HepG2 (cell line): ENCODE measurements around the gene TIAM2. TPM values are rescaled to one million over a fixed set of nuclear protein-coding genes. Genes with fewer than 3 reads are reported as not detected.
A peak's percentile ranks its signal among the peaks of the same experiment; 100 is the strongest.

Source experiments
- ATAC-seq: fragments of 200-7000 bp; cut with Tn5 transposase; 3 replicates; pipeline ENCODE4 v1.9.1; 2020; ENCODE audit warnings: mild to moderate bottlenecking, moderate library complexity
- BruUV-seq: library from RNA; stranded (reverse); fragments of 400-500 nt; replicated peaks from 2 replicates; lab custom pipeline; 2021; lab: Mats Ljungman, UMichigan
- CTCF ChIA-PET: fragments of 300-600 bp; formaldehyde crosslinking; extraction: SDS; loops from one replicate; lab custom pipeline; 2021; ENCODE audit warnings: low total read pairs, inconsistent platforms, low intra/inter-chr PET ratio; lab: Yijun Ruan, JAX
- POLR2A ChIA-PET: fragments of 350-600 bp; sonication (Branson Sonifier 250); formaldehyde crosslinking; loops from one replicate; lab custom pipeline; 2020; ENCODE audit warnings: antibody characterized with exemption, inconsistent platforms; lab: Yijun Ruan, JAX
- DNase-seq: peaks from one replicate; pipeline ENCODE4 v3.0.0-alpha.2; 2015; ENCODE audit warnings: low spot score
- FAIRE-seq: peaks from 3 replicates; lab custom pipeline; 2011; peaks lifted over from hg19 to GRCh38; lab: Jason Lieb, UNC
- H2AFZ ChIP-seq: one replicate; pipeline ENCODE4 v1.6.1; 2011; ENCODE audit warnings: low read length, inconsistent platforms
- H3K27ac ChIP-seq: fragments of 300-600 bp; 3 replicates; pipeline ENCODE4 v1.8.0; 2011; ENCODE audit warnings: mixed run types, mild to moderate bottlenecking, mixed read lengths, low read length, inconsistent platforms; ENCODE audit not compliant: insufficient read depth; ENCODE audit errors: extremely low read length
- H3K27me3 ChIP-seq, 2 experiments: fragments of 200-600 bp in 1 of 2; 2 replicates in 1 of 2; 3 replicates in 1 of 2; pipeline versions ENCODE4 v1.6.0 to v1.8.0; 2011; ENCODE audit warnings: low read length in 2 of 2, mild to moderate bottlenecking in 2 of 2, moderate library complexity in 2 of 2, inconsistent platforms in 1 of 2; ENCODE audit not compliant: insufficient read depth in 2 of 2, control insufficient read depth in 1 of 2
- H3K36me3 ChIP-seq, 2 experiments: fragments of 200-600 bp in 1 of 2; replicated peaks in 1 of 2; 2 replicates in 1 of 2; 3 replicates in 1 of 2; pipeline versions ENCODE4 v1.5.1 to v1.8.0; 2011; ENCODE audit warnings: low read length in 2 of 2, inconsistent platforms in 1 of 2; ENCODE audit not compliant: insufficient read depth in 2 of 2, control insufficient read depth in 1 of 2
- H3K4me1 ChIP-seq: 2 replicates; pipeline ENCODE4 v1.5.1; 2012; ENCODE audit warnings: low read length, inconsistent platforms; ENCODE audit not compliant: insufficient read depth
- H3K4me2 ChIP-seq: 2 replicates; pipeline ENCODE4 v1.6.0; 2011; ENCODE audit warnings: low read depth, low read length, inconsistent platforms
- H3K4me3 ChIP-seq, 3 experiments: fragments of 200-600 bp in 1 of 3; sonication (generic), shearing (Covaris generic) in 1 of 3; replicated peaks in 1 of 3; 2 replicates each; pipeline ENCODE4 v1.5.1; 2011 to 2016; ENCODE audit warnings: low read length in 3 of 3, inconsistent platforms in 2 of 3, low read depth in 2 of 3, mild to moderate bottlenecking in 2 of 3, control low read depth in 1 of 3, mixed read lengths in 1 of 3; ENCODE audit not compliant: insufficient read depth in 1 of 3
- H3K79me2 ChIP-seq: one replicate; pipeline ENCODE4 v1.6.1; 2011; ENCODE audit warnings: low read length, inconsistent platforms; ENCODE audit not compliant: insufficient read depth
- H3K9ac ChIP-seq: 2 replicates; pipeline ENCODE4 v1.6.0; 2011; ENCODE audit warnings: mild to moderate bottlenecking, low read depth, low read length, inconsistent platforms; ENCODE audit not compliant: insufficient read depth
- H3K9me3 ChIP-seq: 2 replicates; pipeline ENCODE4 v1.5.1; 2012; ENCODE audit warnings: mild to moderate bottlenecking, low read length
- H4K20me1 ChIP-seq: 2 replicates; pipeline ENCODE4 v1.6.0; 2011; ENCODE audit warnings: inconsistent platforms, mild to moderate bottlenecking, low read length, moderate library complexity; ENCODE audit not compliant: insufficient read depth
- ELF1 ChIP-seq: sonication (generic); formaldehyde crosslinking; IDR thresholded peaks from 2 replicates; pipeline ENCODE4 v1.4.0; 2020; ENCODE audit warnings: missing genetic modification reagents
- ELF3 ChIP-seq: IDR thresholded peaks from 2 replicates; pipeline ENCODE4 v1.6.1; 2016; ENCODE audit warnings: missing genetic modification reagents, missing compliant biosample characterization
- ETV5 ChIP-seq: IDR thresholded peaks from 2 replicates; pipeline ENCODE4 v1.6.1; 2018; ENCODE audit warnings: missing biosample characterization, missing genetic modification reagents, inconsistent platforms, borderline replicate concordance
- HDAC6 ChIP-seq: fragments of 200-600 bp; sonication (generic); IDR thresholded peaks from 2 replicates; pipeline ENCODE4 v1.7.0; 2017; ENCODE audit warnings: mild to moderate bottlenecking, antibody characterized with exemption, low read length, low read depth
- MAZ ChIP-seq, 2 experiments: sonication (generic) in 1 of 2; formaldehyde crosslinking in 1 of 2; IDR thresholded peaks; 2 replicates each; pipeline versions ENCODE4 v1.5.0 to v1.6.1; 2012 to 2020; ENCODE audit warnings: low read depth in 2 of 2, mild to moderate bottlenecking in 2 of 2, borderline replicate concordance in 1 of 2, improper control_type of control experiment in 1 of 2, low read length in 1 of 2, missing genetic modification reagents in 1 of 2, moderate library complexity in 1 of 2
- PATZ1 ChIP-seq: sonication (generic); formaldehyde crosslinking; IDR thresholded peaks from 2 replicates; pipeline ENCODE4 v1.4.0; 2020; ENCODE audit warnings: missing genetic modification reagents
- PHF8 ChIP-seq: sonication (generic); formaldehyde crosslinking; IDR thresholded peaks from 2 replicates; pipeline ENCODE4 v1.5.0; 2020; ENCODE audit warnings: missing genetic modification reagents
- SKI ChIP-seq: fragments of 450-650 bp; IDR thresholded peaks from one replicate; pipeline ENCODE4 v1.6.1; 2018; ENCODE audit warnings: mild to moderate bottlenecking; ENCODE audit not compliant: partially characterized antibody
- ZBTB7A ChIP-seq: sonication (generic); formaldehyde crosslinking; IDR thresholded peaks from 2 replicates; pipeline ENCODE4 v1.8.0; 2022; ENCODE audit warnings: mild to moderate bottlenecking, missing genetic modification reagents
- ZNF33B ChIP-seq: sonication (generic); formaldehyde crosslinking; IDR thresholded peaks from 2 replicates; pipeline ENCODE4 v1.5.1; 2020; ENCODE audit warnings: mild to moderate bottlenecking, missing genetic modification reagents
- ZNF343 ChIP-seq: sonication (generic); formaldehyde crosslinking; IDR thresholded peaks from 2 replicates; pipeline ENCODE4 v1.4.0; 2020; ENCODE audit warnings: mild to moderate bottlenecking, missing genetic modification reagents
- ZNF546 ChIP-seq: sonication (generic); formaldehyde crosslinking; conservative IDR thresholded peaks from 2 replicates; pipeline ENCODE4 v1.8.1; 2023; ENCODE audit warnings: mild to moderate bottlenecking, missing genetic modification reagents
- ZNF589 ChIP-seq: sonication (generic); formaldehyde crosslinking; conservative IDR thresholded peaks from 2 replicates; pipeline ENCODE4 v1.8.0; 2022; ENCODE audit warnings: mild to moderate bottlenecking, moderate library complexity, missing genetic modification reagents
- ZNF678 ChIP-seq: sonication (generic); formaldehyde crosslinking; IDR thresholded peaks from 2 replicates; pipeline ENCODE4 v1.4.0; 2020; ENCODE audit warnings: mild to moderate bottlenecking, missing genetic modification reagents
- ZNF768 ChIP-seq: sonication (generic); formaldehyde crosslinking; IDR thresholded peaks from 2 replicates; pipeline ENCODE4 v1.4.0; 2020; ENCODE audit warnings: missing genetic modification reagents
- WGBS: methylation state at CpG from one replicate; pipeline ENCODE4 v1.1.6; 2017; ENCODE audit warnings: low lambda C conversion rate; 5-methylcytosine and 5-hydroxymethylcytosine counted together
- in situ Hi-C: cut with HindIII; loops from 2 replicates; pipeline ENCODE4 v1.10.0; 2017; ENCODE audit warnings: low pct_unique_long_range_greater_than_20kb; ENCODE audit not compliant: extremely low pct_ligation_motif_present
- intact Hi-C: fragments of 100-400 bp; cut with micrococcal nuclease; formaldehyde crosslinking; loops from one replicate; pipeline ENCODE4 v1.10.0; 2022; ENCODE audit not compliant: unreplicated experiment
- polyA plus RNA-seq, 8 experiments: library from polyadenylated mRNA; depleted of rRNA in 3 of 8; stranded (reverse) in 7 of 8; unstranded in 1 of 8; fragments of >200 nt; fragmentation: Illumina TruSeq in 4 of 8; extraction: Trizol in 4 of 8; gene quantifications; 2 replicates each; pipeline versions ENCODE4 v1.2.1 to v1.2.3, GENCODE V29; 2011 to 2016; ENCODE audit warnings: low read depth in 4 of 8, missing spikeins in 1 of 8, mixed read lengths in 1 of 8; ENCODE audit not compliant: insufficient read depth in 1 of 8
- total RNA-seq, 5 experiments: library from RNA; depleted of rRNA; stranded (reverse); fragments of >200 nt; fragmentation: Illumina TruSeq; extraction: Trizol; gene quantifications; 2 replicates each; pipeline ENCODE4 v1.2.3, GENCODE V29; 2016; ENCODE audit warnings: low read depth in 1 of 5
- TF ChIP-seq, protein P1 (sequence below): sonication (generic); formaldehyde crosslinking; IDR thresholded peaks from 2 replicates; pipeline ENCODE4 v1.4.0; 2020; ENCODE audit warnings: mild to moderate bottlenecking, missing genetic modification reagents, borderline replicate concordance
- TF ChIP-seq, protein P2 (sequence below): sonication (generic); formaldehyde crosslinking; IDR thresholded peaks from 2 replicates; pipeline ENCODE4 v1.4.0; 2020; ENCODE audit warnings: low read depth, mild to moderate bottlenecking, missing genetic modification reagents

TIAM2 gene
- total and polyA plus RNA-seq, 2 of the 13 experiments (the other 11 are each of a cell fraction or from before 2014, with no cell fraction given): 4.1 to 4.5 TPM

GRCh38 chr6:155181498-155181897 is 186.4 kb downstream of the TIAM2 start:
- CTCF ChIA-PET: no interaction called here
- WGBS: 56% methylated on average over 3 of the region's 3 CpGs
- Histone ChIP-seq H3K36me3 (no peaks in the 10 kb centered on the region), H3K27me3 (no peaks in the 10 kb centered on the region), H4K20me1 (no peaks in the 10 kb centered on the region), H2AFZ (no peak overlapping the region), H3K79me2 (no peaks in the 10 kb centered on the region), H3K4me3 (no peak overlapping the region), H3K4me2 (no peak overlapping the region), H3K4me1 (peaks cover 19% of the 10 kb centered on the region), H3K9ac (no peak overlapping the region), H3K27ac (no peak overlapping the region), H3K9me3 (no peaks in the 10 kb centered on the region)
- no peak for ATAC-seq
- BruUV-seq: no TSS peak
- peak; percentile 13 for DNase-seq
- in situ Hi-C loops (no loop called here), intact Hi-C loops (no loop called here)
- FAIRE-seq: no peak
- POLR2A ChIA-PET: no interaction called here
- TF ChIP-seq ELF1 (CRISPR knock-in tag): no peak
- TF ChIP-seq PHF8 (CRISPR knock-in tag): no peak
- TF ChIP-seq, protein P1, sequence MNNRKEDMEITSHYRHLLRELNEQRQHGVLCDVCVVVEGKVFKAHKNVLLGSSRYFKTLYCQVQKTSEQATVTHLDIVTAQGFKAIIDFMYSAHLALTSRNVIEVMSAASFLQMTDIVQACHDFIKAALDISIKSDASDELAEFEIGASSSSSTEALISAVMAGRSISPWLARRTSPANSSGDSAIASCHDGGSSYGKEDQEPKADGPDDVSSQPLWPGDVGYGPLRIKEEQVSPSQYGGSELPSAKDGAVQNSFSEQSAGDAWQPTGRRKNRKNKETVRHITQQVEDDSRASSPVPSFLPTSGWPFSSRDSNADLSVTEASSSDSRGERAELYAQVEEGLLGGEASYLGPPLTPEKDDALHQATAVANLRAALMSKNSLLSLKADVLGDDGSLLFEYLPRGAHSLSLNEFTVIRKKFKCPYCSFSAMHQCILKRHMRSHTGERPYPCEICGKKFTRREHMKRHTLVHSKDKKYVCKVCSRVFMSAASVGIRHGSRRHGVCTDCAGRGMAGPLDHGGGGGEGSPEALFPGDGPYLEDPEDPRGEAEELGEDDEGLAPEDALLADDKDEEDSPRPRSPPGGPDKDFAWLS: no peak
- TF ChIP-seq PATZ1 (CRISPR knock-in tag): no peak
- no peak for TF ChIP-seq ZNF768 (CRISPR knock-in tag)
- TF ChIP-seq SKI: no peak
- TF ChIP-seq ETV5 (CRISPR knock-in tag): no peak
- TF ChIP-seq ZNF678: no peak
- no peak for TF ChIP-seq ELF3 (CRISPR knock-in tag)
- TF ChIP-seq ZNF546 (CRISPR knock-in tag): no peak
- TF ChIP-seq ZNF343 (CRISPR knock-in tag): no peak
- TF ChIP-seq, protein P2, sequence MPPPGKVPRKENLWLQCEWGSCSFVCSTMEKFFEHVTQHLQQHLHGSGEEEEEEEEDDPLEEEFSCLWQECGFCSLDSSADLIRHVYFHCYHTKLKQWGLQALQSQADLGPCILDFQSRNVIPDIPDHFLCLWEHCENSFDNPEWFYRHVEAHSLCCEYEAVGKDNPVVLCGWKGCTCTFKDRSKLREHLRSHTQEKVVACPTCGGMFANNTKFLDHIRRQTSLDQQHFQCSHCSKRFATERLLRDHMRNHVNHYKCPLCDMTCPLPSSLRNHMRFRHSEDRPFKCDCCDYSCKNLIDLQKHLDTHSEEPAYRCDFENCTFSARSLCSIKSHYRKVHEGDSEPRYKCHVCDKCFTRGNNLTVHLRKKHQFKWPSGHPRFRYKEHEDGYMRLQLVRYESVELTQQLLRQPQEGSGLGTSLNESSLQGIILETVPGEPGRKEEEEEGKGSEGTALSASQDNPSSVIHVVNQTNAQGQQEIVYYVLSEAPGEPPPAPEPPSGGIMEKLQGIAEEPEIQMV (CRISPR knock-in tag): no peak
- TF ChIP-seq ZNF33B: no peak
- TF ChIP-seq MAZ (IDR thresholded peaks at IDR 0.05; ENCODE audit: borderline replicate concordance, low read depth, low read length): no peak
- no peak for TF ChIP-seq MAZ (CRISPR knock-in tag; IDR thresholded peaks at IDR 0.05; ENCODE audit: low read depth)
- no peak for TF ChIP-seq ZNF589 (CRISPR knock-in tag)
- no peak for TF ChIP-seq HDAC6
- no peak for TF ChIP-seq ZBTB7A (CRISPR knock-in tag)
